ENCODE results near the gene BABAM2. TPM values are rescaled to one million over a fixed set of nuclear protein-coding genes. Genes with fewer than 3 reads are reported as not detected.

The BABAM2 gene
- total RNA-seq, 1 donor from 2014 or later: 28.5 TPM

- FAIRE-seq: no peak
- peaks cover 14% of the 10 kb centered on the region for H3K27me3 Mint-ChIP-seq (ENCODE audit: low read depth, unreplicated experiment)
- H3K9ac ChIP-seq (ENCODE audit: low read length): no peak overlapping the region
- H3K4me1 ChIP-seq (ENCODE audit: insufficient read depth, low read length): peaks cover 5% of the 10 kb centered on the region
- H3K36me3 ChIP-seq (ENCODE audit: insufficient read depth, low read length): no peaks in the 10 kb centered on the region
- TF ChIP-seq CTCF (IDR thresholded peaks at IDR 0.05; ENCODE audit: insufficient read depth, low read depth, low read length) (no peak), EZH2 (IDR thresholded peaks at IDR 0.05; ENCODE audit: insufficient read depth, low read length) (no peak)
- H3K4me3 Mint-ChIP-seq (ENCODE audit: unreplicated experiment): no peak overlapping the region
- DNase-seq (ENCODE audit: low read depth): no peak
- no peak overlapping the region for H3K4me3 ChIP-seq (ENCODE audit: insufficient read depth, low read depth, low read length)
- H2AFZ ChIP-seq (ENCODE audit: low read depth, low read length): no peak overlapping the region
- no peak overlapping the region for H3K4me2 ChIP-seq (ENCODE audit: low read length)
- no peaks in the 10 kb centered on the region for H3K27me3 ChIP-seq (ENCODE audit: insufficient read depth, low read length)
- no peak overlapping the region for H3K27ac Mint-ChIP-seq (ENCODE audit: unreplicated experiment)
- no peaks in the 10 kb centered on the region for H3K9me3 Mint-ChIP-seq (ENCODE audit: unreplicated experiment)
- no peaks in the 10 kb centered on the region for H3K36me3 Mint-ChIP-seq (ENCODE audit: low read depth, unreplicated experiment)
- peaks cover 3% of the 10 kb centered on the region for H3K4me1 Mint-ChIP-seq (ENCODE audit: low read depth, unreplicated experiment)
- no peaks in the 10 kb centered on the region for H3K79me2 ChIP-seq (ENCODE audit: insufficient read depth, low read length)
- H4K20me1 ChIP-seq (ENCODE audit: insufficient read depth, low read length): no peaks in the 10 kb centered on the region
- H3K27ac ChIP-seq (ENCODE audit: low read depth, low read length): no peak overlapping the region
- no peaks in the 10 kb centered on the region for H3K9me3 ChIP-seq (ENCODE audit: insufficient read depth, low read depth, low read length)
Measured at GRCh38 chr2:28352610-28353195, 462.2 kb downstream of the BABAM2 start.

DNA sequence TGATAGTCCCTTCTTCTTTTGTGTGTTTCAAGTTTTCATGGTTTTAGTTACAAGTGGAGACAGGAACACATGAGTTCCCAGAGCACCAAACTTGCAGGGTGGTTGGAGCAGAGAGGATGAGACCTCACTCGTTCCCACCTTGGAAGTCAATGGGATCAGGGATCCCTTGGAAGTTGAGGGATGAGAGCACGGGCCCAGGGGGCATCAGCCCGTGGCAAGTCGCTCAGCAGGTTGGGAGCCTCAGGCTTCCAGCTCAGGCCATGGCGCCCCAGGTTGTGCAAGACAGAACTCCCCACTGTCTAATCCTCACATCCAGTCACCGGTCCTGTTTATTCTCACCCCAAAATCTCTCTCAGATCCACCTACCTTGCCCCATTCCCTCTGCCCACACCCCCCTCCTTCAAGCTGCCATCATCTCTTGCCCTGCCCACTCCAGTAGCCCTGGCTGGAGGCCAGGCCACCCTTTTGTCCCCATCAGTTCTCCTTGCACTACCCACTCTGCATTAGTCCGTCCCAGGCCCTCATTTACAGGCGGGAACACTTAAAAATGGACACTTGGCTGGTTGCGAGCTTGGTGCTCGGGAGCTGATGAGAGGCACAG is 464.5 kb downstream of the BABAM2 start:
- Mint-ChIP-seq H3K27ac (ENCODE audit: unreplicated experiment) (no peak overlapping the region), H3K4me1 (ENCODE audit: low read depth, unreplicated experiment) (peaks cover 11% of the 10 kb centered on the region), H3K36me3 (ENCODE audit: low read depth, unreplicated experiment) (no peaks in the 10 kb centered on the region), H3K4me3 (ENCODE audit: unreplicated experiment) (no peak overlapping the region), H3K27me3 (ENCODE audit: low read depth, unreplicated experiment) (peaks cover 11% of the 10 kb centered on the region), H3K9me3 (ENCODE audit: unreplicated experiment) (no peaks in the 10 kb centered on the region)
- TF ChIP-seq CTCF (IDR thresholded peaks at IDR 0.05; ENCODE audit: insufficient read depth, low read depth, low read length) (no peak), EZH2 (IDR thresholded peaks at IDR 0.05; ENCODE audit: insufficient read depth, low read length) (no peak)
- Histone ChIP-seq H3K4me2 (ENCODE audit: low read length) (no peak overlapping the region), H3K9me3 (ENCODE audit: insufficient read depth, low read depth, low read length) (no peaks in the 10 kb centered on the region), H3K79me2 (ENCODE audit: insufficient read depth, low read length) (no peaks in the 10 kb centered on the region), H3K36me3 (ENCODE audit: insufficient read depth, low read length) (no peaks in the 10 kb centered on the region), H2AFZ (ENCODE audit: low read depth, low read length) (no peak overlapping the region), H3K4me1 (ENCODE audit: insufficient read depth, low read length) (peaks cover 18% of the 10 kb centered on the region), H4K20me1 (ENCODE audit: insufficient read depth, low read length) (no peaks in the 10 kb centered on the region), H3K27ac (ENCODE audit: low read depth, low read length) (no peak overlapping the region), H3K4me3 (ENCODE audit: insufficient read depth, low read depth, low read length) (no peak overlapping the region), H3K27me3 (ENCODE audit: insufficient read depth, low read length) (no peaks in the 10 kb centered on the region), H3K9ac (ENCODE audit: low read length) (no peak overlapping the region)
- no peak for DNase-seq (ENCODE audit: low read depth)
- FAIRE-seq: no peak

DNA sequence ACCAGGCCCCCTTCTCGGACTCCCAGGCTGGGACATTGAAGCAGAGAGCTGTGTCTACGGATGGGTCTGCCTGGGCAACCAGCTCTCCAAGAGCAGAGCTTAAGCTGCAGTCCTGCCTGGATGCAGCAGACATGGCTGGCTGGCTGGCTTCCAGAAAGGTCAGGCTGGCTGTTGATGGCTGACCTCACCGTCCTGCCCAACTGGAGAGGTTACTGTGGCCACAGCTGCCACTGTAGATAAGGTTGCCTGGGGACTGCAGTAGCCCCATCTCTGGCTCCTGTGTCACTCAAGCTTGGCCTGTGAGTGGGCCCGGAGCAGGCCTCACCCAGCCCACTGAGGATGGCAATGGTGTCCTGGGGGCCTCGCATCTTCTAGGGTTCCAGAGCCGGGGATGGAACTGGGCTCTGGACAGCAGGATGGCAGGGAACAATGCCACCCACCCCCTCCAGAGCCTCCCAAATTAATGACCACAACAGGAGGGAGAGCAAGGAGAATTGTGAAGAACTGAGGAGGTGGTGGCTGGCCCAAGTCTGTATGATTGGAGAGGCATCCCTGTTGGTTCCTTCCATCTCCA is 465.1 kb downstream of the BABAM2 start:
- no peaks in the 10 kb centered on the region for H3K36me3 ChIP-seq (ENCODE audit: insufficient read depth, low read length)
- no peak for TF ChIP-seq CTCF (IDR thresholded peaks at IDR 0.05; ENCODE audit: insufficient read depth, low read depth, low read length)
- TF ChIP-seq EZH2 (IDR thresholded peaks at IDR 0.05; ENCODE audit: insufficient read depth, low read length): no peak
- no peak overlapping the region for H3K4me3 ChIP-seq (ENCODE audit: insufficient read depth, low read depth, low read length)
- H3K27ac ChIP-seq (ENCODE audit: low read depth, low read length): no peak overlapping the region
- H3K9me3 ChIP-seq (ENCODE audit: insufficient read depth, low read depth, low read length): no peaks in the 10 kb centered on the region
- DNase-seq (ENCODE audit: low read depth) (no peak), FAIRE-seq (no peak)
- H2AFZ ChIP-seq (ENCODE audit: low read depth, low read length): peak overlapping the region; percentile 59
- no peak overlapping the region for H3K4me3 Mint-ChIP-seq (ENCODE audit: unreplicated experiment)
- no peaks in the 10 kb centered on the region for H3K79me2 ChIP-seq (ENCODE audit: insufficient read depth, low read length)
- H3K4me1 Mint-ChIP-seq (ENCODE audit: low read depth, unreplicated experiment): peaks cover 12% of the 10 kb centered on the region
- peaks cover 11% of the 10 kb centered on the region for H3K27me3 Mint-ChIP-seq (ENCODE audit: low read depth, unreplicated experiment)
- H3K27ac Mint-ChIP-seq (ENCODE audit: unreplicated experiment): no peak overlapping the region
- no peaks in the 10 kb centered on the region for H4K20me1 ChIP-seq (ENCODE audit: insufficient read depth, low read length)
- peaks cover 19% of the 10 kb centered on the region for H3K4me1 ChIP-seq (ENCODE audit: insufficient read depth, low read length)
- H3K36me3 Mint-ChIP-seq (ENCODE audit: low read depth, unreplicated experiment): no peaks in the 10 kb centered on the region
- no peak overlapping the region for H3K4me2 ChIP-seq (ENCODE audit: low read length)
- H3K27me3 ChIP-seq (ENCODE audit: insufficient read depth, low read length): no peaks in the 10 kb centered on the region
- H3K9me3 Mint-ChIP-seq (ENCODE audit: unreplicated experiment): no peaks in the 10 kb centered on the region
- no peak overlapping the region for H3K9ac ChIP-seq (ENCODE audit: low read length)
